DMS 273 (cell line): ENCODE data around the gene SF3B1.
"Not testable (repeated sequence)": the region's sequence is repeated elsewhere in the genome, so short reads cannot be mapped to it uniquely, and the experiment has no call there.

Experiments
- DNase-seq: peaks from one replicate; lab custom pipeline; 2025; ENCODE audit not compliant: unreplicated experiment; lab: John Stamatoyannopoulos, UW

Gene SF3B1, protein sequence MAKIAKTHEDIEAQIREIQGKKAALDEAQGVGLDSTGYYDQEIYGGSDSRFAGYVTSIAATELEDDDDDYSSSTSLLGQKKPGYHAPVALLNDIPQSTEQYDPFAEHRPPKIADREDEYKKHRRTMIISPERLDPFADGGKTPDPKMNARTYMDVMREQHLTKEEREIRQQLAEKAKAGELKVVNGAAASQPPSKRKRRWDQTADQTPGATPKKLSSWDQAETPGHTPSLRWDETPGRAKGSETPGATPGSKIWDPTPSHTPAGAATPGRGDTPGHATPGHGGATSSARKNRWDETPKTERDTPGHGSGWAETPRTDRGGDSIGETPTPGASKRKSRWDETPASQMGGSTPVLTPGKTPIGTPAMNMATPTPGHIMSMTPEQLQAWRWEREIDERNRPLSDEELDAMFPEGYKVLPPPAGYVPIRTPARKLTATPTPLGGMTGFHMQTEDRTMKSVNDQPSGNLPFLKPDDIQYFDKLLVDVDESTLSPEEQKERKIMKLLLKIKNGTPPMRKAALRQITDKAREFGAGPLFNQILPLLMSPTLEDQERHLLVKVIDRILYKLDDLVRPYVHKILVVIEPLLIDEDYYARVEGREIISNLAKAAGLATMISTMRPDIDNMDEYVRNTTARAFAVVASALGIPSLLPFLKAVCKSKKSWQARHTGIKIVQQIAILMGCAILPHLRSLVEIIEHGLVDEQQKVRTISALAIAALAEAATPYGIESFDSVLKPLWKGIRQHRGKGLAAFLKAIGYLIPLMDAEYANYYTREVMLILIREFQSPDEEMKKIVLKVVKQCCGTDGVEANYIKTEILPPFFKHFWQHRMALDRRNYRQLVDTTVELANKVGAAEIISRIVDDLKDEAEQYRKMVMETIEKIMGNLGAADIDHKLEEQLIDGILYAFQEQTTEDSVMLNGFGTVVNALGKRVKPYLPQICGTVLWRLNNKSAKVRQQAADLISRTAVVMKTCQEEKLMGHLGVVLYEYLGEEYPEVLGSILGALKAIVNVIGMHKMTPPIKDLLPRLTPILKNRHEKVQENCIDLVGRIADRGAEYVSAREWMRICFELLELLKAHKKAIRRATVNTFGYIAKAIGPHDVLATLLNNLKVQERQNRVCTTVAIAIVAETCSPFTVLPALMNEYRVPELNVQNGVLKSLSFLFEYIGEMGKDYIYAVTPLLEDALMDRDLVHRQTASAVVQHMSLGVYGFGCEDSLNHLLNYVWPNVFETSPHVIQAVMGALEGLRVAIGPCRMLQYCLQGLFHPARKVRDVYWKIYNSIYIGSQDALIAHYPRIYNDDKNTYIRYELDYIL

DNA sequence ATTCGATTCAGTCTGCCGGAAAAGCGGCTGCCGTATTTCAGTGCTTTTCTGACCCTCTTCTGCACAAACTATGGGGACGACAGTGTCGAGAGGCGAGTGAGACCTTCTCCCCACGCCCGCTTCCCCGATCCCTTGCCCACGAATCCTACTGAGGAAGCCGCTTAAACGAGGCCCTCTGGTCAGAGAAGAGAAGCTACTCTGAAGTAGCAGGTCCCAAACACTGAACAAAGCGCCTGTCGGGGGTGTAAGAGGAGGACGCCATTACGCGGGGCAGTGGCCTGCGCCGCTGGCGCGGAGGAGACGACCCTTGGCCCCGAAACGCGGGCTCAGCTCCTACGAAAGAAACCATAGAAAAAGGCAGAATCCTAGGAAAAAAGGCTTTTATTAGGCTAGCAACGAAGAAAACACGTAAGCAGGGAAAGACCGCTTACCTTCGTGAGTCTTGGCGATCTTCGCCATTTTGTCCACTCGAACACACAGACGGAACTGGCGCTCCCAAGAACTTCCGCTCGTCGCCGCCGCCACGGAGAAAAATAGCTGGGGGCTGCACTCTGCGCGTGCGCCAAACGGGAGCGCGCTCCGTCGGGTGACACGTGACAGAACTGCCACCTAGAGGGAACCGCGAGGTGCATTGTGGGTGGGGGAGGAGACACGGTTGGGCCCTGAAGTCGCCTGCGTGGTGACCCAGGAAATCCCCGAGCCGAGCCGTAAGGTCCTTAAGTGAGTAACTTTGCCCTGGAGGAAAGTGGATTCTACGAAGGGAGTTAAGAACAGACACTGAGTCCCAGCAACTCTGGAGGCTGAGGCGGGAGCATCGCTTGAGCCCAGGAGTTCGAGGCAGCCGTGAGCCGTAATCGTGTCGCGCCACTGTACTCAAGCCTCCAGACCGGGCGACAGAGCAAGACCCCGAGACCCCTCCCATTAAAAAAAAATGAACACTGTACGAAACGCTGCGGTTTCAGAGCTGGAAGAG, at the start of gene SF3B1:
Gene SF3B1 (minus strand): TSS at position 488 of the 973 bp plus-strand sequence. CDS start 29 bp downstream, at position 459.
- DNase-seq = peak; percentile 99

DNA sequence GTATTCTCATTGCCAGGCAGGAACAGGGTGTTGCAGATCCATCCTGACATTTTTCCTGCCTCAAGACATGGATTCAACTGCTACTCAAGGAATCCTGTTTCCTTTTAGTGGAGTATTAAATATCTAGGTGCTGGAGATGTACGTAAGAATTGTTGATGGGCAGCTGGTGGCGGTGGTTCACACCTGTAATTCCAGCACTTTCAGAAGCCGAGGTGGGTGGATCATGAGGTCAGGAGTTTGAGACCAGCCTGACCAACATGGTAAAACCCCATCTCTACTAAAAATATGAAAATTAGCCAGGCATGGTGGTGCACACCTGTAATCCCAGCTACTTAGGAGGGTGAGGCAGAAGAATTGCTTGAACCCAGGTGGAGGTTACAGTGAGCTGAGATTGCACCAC, 49.4 kb upstream of the SF3B1 start:
- not testable (repeated sequence) for DNase-seq

DNA sequence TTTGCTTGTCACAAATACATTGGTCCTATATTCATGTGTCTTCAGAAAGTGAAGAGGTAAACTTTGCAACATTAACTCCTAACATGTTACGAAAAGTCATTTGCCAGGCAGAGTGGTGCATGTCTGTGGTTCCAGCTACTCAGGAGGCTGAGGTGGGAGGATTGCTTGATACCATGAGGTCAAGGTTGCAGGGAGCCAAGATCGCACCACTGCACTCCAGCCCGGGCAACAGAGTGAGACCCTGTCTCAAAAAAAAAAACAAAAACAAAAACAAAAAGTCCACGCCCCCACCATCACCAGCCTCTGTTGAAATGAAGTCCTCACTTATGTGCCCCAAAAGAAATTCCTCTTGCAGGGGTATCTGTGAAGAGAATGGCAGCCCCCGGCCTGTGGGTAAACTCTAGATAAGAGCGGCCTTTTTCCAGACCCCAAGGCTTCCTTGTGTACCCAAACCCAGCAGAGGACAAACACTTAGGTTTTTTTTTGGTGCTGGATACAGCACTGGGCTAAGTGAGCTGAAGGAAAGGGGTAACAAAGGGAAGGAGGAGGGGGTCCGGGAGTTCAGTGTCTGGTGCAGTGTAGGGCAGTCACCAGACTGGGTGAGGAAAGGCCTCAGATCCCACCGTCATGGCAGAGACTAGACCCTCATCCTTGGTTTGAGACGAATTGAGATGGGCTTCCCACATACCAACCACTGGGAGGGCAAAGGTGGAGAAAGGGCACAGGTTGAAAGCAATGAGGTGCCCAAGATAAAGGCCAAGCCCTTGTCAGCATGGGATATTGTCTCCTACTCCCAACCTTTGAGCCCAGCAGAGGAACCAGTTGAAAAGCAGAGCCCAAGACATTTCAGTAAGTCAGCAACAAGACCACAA, 45.6 kb upstream of the SF3B1 start:
- no peak for DNase-seq

DNA sequence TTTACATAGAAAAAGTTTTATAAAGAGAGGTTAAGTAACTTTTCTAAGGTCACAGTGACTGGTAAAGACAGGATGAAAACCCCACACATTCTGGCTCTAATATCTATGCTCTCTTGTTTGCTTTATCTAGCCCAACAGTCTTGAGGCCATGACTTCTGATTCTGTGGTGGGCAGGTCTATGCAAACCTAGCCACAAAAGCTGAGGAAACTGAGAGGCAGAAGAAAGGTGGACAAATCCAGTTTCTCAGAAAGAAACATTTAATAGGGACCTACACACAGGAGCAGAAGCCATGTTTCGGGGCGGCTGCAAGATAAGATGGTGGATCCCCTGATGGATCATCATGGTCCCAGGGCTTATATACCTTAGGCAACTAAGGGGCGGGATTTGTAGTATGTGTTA, 43.0 kb upstream of the SF3B1 start:
- no peak for DNase-seq

DNA sequence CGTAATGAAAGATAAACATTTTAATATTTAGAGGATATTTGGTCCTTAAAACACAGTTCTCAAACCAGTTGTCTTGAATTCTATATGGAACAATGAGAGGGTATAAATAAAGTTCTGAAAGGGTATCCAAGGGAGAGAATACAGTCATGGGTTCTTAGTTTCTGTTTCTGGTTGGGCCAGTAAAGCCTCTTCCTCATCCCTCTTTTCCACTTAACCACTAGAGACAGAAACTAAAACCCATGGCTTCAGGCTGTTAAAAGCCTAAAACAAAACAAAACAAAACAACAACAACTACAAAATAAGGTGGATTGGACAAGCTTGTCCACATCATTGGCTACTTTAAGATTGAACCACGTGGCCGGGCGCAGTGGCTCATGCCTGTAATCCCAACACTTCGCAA, 37.3 kb upstream of the SF3B1 start:
- DNase-seq = no peak

DNA sequence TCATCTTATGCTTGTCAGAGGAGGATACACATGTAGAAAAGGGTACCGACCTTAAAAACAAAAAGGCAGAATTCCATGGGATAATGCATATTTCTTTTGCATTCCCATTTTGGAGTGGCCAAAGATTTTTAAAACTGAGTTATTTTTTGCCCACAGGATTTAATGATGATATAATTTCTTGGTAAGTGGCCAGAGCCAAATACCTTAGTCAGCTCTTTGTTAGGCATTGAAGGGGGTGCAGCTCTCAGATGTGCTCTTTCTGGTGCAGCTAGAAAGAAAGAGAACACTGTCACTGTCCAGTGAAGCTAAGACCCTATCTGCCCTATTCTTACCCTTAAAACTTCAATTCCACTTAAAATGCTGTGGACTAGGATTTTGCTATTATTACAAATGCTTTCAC, 29.3 kb upstream of the SF3B1 start:
- no peak for DNase-seq

DNA sequence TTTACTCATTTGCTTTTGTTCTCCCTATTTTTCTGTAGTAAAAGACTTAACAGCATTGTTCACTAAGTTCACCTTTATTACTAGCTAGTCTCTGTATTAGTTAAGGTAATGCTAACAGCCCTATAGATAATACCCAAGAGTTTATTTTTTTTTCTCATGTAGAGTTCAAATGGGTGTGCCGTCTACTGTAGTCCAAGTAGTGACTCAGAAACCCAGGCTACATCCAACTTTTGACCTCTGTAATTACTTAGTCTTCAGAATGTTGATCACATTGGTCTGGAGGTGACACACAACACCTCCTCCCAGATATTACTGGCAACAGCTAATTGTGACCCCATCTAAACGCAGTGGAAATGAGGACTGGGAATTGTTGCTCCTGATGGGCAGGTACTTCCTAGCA, 26.2 kb upstream of the SF3B1 start:
- DNase-seq = no peak

DNA sequence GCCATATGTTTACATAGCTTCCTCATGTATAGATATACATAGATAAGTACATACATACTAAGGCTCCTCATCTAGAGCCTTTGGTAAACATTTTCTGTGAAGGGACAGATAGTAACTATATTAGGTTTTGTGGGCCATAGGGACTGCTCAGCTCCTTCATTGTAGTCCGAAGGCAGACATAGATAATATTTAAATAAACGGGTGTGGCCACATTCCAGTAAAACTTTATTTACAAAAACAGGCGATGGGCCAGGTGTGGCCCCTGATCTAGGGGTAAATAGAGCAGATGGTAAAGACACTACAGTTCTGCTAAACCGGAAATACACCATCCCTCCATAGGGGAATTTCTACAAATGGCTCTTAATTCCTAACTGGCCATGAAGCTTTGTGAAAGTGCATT, 25.8 kb upstream of the SF3B1 start:
- no peak for DNase-seq

DNA sequence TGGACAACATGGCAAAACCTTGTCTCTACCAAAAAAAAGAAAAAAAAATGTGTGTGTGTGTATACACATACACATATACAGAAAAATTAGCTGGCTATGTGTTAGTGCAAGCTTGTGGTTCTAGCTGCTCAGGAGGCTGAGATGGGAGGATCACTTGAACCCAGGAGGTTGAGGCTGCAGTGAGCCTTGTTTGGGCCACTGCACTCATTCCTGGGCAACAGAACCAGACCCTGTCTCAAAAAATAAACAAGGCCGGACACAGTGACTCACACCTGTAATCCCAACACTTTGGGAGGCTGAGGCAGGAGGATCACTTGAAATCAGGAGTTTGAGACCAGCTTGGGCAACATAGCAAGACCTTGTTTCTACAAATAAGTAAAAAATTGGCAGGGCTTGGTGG, 20.6 kb upstream of the SF3B1 start:
- DNase-seq = no peak

DNA sequence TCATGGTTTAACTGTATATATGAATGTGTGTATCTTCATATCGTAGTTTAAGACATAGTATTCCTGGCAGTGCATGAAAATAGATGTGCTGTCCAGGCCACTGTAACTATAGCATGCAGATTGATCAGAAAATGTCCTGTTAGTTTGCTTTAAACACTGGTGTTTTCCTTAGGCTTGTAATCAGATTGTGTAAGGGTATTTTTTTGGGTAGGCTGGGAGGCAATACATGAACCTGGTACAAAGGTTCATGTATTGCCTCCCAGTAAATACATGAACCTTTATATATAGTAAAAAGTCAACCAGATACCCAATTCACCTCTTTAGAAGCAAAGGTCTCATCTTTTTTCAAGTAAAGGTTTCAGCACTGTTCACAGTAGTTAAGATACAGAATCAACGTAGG, 20.1 kb upstream of the SF3B1 start:
- DNase-seq = no peak

DNA sequence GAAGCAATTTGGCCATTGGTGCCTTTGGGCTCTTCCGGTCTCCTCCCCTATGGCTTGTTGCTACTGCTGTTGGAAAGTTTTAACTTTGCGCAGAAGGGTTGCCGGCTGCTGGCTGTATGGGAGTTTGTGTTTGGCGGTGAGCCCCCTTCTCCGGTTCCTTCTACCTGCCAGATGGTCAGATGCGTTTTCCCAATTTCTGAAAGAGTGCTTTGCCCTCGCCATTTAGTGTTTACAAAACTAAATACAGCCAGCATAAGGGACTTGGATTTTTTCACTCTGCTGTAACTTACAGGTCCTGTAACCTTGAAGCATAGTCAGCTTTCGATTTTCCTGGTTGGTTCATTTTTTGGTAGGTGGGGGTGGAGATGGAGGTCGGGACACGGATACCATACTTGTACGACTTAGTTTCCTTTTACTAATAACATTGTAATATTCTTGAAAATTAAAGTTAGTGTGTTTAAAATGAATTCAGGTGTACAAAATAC, 19.1 kb upstream of the SF3B1 start:
- DNase-seq = peak; percentile 97

DNA sequence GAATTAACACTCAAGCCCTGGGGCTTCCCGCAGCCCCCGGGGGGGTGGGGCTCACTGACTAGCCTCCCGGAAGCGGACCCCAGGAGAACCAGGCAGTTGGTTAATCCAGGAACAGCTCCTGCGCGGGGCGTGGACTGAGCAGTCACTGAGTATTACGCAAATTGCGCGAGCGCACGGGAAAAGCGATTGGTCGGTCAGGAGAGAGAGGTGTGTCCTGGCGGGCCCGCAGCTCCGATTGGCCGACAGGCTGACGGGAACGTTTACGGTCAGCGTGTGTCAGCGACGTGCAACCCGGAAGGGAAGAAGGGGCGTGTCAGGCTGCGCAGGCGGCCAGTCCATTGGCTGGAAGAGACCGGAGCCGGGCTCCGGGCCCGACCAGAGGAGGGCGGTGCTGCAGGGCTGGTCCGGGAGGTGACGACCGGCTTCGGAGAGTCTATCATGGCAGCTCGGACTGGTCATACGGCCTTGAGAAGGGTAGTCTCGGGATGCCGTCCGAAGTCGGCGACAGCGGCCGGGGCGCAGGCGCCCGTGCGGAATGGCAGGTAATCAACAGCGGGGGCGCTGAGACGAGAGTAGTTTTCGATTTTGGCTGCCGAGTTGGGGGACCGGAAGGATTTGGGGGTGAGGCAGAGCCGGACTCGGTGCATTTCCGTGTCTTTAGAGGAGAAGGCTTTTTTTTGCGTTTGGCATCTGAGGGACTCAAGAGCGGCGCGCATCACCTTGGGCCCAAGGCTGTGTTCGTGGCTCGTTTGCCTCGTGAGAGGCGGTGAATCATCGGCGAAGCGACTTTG, 18.5 kb upstream of the SF3B1 start, which contains the start of gene COQ10B:
Gene COQ10B (plus strand): TSS at position 430 of the 791 bp plus-strand sequence. CDS start 9 bp downstream, at position 439.
- peak; percentile 100 for DNase-seq

DNA sequence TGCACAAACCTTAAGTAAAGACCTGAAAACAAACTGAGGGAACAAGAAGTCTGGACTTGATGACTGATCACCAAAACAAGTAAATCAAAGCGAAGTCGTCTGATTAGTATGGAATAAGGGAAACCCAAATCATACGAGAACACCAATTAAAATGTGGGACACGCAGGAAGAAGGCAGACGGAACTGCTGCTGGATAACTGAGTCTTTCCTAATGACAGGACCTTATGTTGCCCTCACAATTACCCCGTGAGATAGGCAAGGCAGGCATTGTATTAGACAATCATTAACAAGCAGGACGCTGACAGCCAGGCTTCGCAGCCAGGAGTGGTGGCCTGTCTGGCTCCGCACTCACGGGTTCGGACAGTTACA, 17.9 kb upstream of the SF3B1 start:
- no peak for DNase-seq

DNA sequence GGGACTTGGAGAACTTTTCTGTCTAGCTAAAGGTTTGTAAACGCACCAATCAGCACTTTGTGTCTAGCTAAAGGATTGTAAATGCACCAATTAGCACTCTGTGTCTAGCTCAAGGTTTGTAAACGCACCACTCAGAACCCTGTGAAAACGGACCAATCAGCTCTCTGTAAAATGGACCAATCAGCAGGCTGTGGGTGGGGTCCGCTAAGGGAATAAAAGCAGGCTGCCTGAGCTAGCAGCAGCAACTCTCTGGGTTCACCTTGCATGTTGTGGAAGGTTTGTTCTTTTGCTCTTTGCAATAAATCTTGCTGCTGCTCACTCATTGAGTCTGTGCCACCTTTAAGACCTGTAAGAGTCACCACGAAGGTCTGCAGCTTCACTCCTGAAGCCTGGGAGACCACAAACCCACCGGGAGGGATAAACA, 16.1 kb upstream of the SF3B1 start:
- peak; percentile 33 for DNase-seq

DNA sequence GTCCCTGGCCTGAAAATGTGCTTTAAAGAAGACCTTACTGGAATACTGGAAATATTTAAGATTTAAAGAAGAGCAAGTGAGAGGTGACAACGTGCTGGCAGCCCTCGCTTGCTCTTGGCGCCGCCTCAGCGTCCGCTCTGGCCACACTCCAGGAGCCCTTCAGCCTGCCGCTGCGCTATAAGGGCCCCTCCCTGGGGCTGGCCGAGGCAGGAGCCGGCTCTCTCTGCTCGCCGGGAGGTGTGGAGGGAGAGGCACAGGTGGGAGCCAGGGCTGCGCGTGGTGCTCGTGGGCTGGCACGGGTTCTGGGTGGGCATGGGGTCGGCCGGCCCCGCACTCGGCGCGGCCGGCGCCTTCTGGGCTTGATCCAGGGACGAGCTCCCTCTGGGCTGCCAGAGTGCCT, 15.6 kb upstream of the SF3B1 start:
- peak; percentile 67 for DNase-seq

DNA sequence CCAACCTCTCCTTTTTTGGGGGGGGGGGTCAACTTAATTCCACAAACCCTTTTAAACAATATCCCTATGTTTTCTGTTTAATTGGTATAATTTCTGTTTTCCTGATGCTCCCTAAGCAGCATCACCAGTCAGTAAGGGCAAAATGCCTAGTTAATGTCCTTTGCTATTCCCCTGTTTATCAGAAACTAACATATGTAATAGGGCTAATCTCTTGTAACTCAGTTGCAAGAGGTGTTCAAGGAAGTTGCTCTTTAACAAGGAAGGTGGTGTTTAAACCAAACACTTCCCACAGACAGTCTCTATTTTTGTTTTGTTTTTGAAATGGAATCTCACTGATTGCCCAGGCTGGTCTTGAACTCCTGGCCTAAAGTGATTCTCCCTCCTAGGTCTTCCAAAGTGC, 12.0 kb upstream of the SF3B1 start:
- no peak for DNase-seq

DNA sequence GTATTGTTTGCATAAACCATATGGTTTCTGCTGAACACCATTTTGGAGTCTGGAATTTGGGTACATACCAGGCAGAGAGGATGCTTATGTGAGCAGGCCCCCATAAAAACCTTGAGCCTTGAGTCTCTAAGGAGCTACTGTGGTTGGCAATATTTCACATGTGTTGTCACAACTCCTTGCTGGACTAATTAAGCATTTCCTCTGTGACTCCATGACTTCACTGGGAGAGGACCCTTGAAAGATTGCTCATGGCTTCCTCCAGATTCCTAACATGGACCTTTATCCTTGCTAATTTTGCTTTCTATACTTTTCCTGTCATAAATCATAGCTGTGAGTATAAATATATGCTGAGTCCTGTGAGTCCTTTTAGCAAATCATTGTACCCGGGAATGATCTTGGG, 10.9 kb upstream of the SF3B1 start:
- no peak for DNase-seq

DNA sequence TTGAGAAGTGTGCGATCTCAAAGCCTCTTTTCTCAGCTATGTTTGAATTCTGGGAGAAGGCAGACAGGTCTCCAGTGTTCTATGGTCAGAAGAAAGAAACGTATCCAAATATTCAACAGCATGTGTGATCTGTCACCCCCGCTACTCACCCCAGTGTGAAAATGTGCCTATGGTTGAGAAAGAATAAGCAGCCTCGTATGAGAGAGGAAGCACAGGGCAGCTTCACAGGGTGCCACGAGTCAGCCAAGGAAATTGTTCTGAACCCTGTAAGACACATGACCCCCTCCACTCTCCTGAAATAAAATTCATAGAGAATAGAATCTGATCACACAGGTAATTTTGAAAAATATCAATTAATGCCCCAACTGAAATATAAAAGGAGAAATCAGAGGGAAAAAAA, 8.0 kb upstream of the SF3B1 start:
- no peak for DNase-seq
